ENCODE results near the gene MAGEB16. TPM values are rescaled to one million over a fixed set of nuclear protein-coding genes. Genes with fewer than 3 reads are reported as not detected.

Gene MAGEB16
- not detected in 5 replicates for total RNA-seq (2022; extraction: Qiagen RNA extraction)

DNA sequence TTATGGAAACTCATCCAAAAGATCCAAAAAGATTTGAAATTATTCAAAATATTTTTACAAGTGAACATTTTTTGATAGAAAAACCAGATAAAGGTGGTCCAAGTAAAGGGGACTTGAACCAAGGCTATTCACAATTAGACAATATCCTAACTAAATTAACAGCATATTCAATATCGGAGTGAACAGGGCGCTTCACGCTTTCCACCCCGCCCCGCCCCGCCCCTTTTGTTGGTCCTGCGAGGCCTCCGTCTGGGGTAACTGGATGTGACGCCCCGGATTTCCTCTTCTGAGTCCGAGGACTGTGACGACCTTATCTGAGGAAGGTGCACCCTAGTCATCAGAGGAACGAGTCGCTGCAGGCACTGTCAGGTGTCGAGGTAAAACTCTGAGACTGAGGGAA, at the start of gene MAGEB16:
MAGEB16 (plus strand) TSS at position 301 of the 400 bp plus-strand sequence. CDS start 3,855 bp downstream, outside the sequence.

Other genes with a start within 250 kb of the MAGEB16 start
- not detected in 5 replicates for gene CFAP47, start 121.4 kb downstream of the MAGEB16 start, total RNA-seq (2022; extraction: Qiagen RNA extraction)